MM.1S (cell line): ENCODE results near the gene GPR153.
A peak's percentile ranks its signal among the peaks of the same experiment; 100 is the strongest.

ENCODE experiments used
- DNase-seq: peaks from one replicate; pipeline ENCODE4 v3.0.0-alpha.2; 2015
- H2AFZ ChIP-seq: fragments of 300-600 bp; sonication (generic); 2 replicates; pipeline ENCODE4 v1.6.0; 2016; ENCODE audit warnings: antibody characterized with exemption, low read length
- H3F3A ChIP-seq: fragments of 300-600 bp; sonication (generic); 2 replicates; pipeline ENCODE4 v1.6.1; 2016; ENCODE audit warnings: mild to moderate bottlenecking, antibody characterized with exemption, low read length, moderate library complexity, mixed read lengths; ENCODE audit not compliant: insufficient read depth
- H3K27ac ChIP-seq: fragments of 300-600 bp; sonication (generic); 2 replicates; pipeline ENCODE4 v1.5.1; 2016; ENCODE audit warnings: mild to moderate bottlenecking, low read length
- H3K27me3 ChIP-seq: fragments of 300-600 bp; sonication (generic); replicated peaks from 2 replicates; pipeline ENCODE4 v1.6.0; 2016; ENCODE audit warnings: low read length; ENCODE audit not compliant: insufficient read depth
- H3K36me3 ChIP-seq: fragments of 300-600 bp; sonication (generic); replicated peaks from 2 replicates; pipeline ENCODE4 v1.6.1; 2016; ENCODE audit warnings: mild to moderate bottlenecking, low read length, mixed read lengths; ENCODE audit not compliant: insufficient read depth
- H3K4me1 ChIP-seq: fragments of 300-600 bp; sonication (generic); 2 replicates; pipeline ENCODE4 v1.6.1; 2016; ENCODE audit warnings: low read length, mixed read lengths
- H3K4me2 ChIP-seq: fragments of 300-600 bp; sonication (generic); 2 replicates; pipeline ENCODE4 v1.6.0; 2016; ENCODE audit warnings: low read depth, low read length
- H3K4me3 ChIP-seq: fragments of 300-600 bp; sonication (generic); 2 replicates; pipeline ENCODE4 v1.5.1; 2016; ENCODE audit warnings: low read length, mixed read lengths
- H3K79me2 ChIP-seq: fragments of 300-600 bp; sonication (generic); 2 replicates; pipeline ENCODE4 v1.6.1; 2016; ENCODE audit warnings: mixed run types, low read length, mixed read lengths
- H3K9ac ChIP-seq: fragments of 300-600 bp; sonication (generic); 2 replicates; pipeline ENCODE4 v1.6.1; 2016; ENCODE audit warnings: low read length, mixed read lengths
- H3K9me2 ChIP-seq: fragments of 300-600 bp; sonication (generic); replicated peaks from 2 replicates; pipeline ENCODE4 v1.6.1; 2016; ENCODE audit warnings: mild to moderate bottlenecking, low read length, mixed read lengths; ENCODE audit not compliant: insufficient read depth
- H3K9me3 ChIP-seq: fragments of 300-600 bp; sonication (generic); replicated peaks from 2 replicates; pipeline ENCODE4 v1.6.1; 2016; ENCODE audit warnings: mild to moderate bottlenecking, low read length, mixed read lengths; ENCODE audit not compliant: insufficient read depth
- H4K20me1 ChIP-seq: fragments of 300-600 bp; sonication (generic); 2 replicates; pipeline ENCODE4 v1.6.1; 2016; ENCODE audit warnings: mild to moderate bottlenecking, low read length, moderate library complexity, mixed read lengths; ENCODE audit not compliant: insufficient read depth
- CTCF ChIP-seq: fragments of 300-600 bp; sonication (generic); IDR thresholded peaks from 2 replicates; pipeline ENCODE4 v1.5.1; 2016; ENCODE audit warnings: antibody characterized with exemption, low read length, mixed read lengths
- EZH2 ChIP-seq: fragments of 300-600 bp; sonication (generic); optimal IDR thresholded peaks from 2 replicates; pipeline ENCODE3; 2017; ENCODE audit warnings: low read depth, mild to moderate bottlenecking, antibody characterized with exemption, low read length, mixed read lengths
- EZH2phosphoT487 ChIP-seq: fragments of 300-600 bp; sonication (generic); IDR thresholded peaks from 2 replicates; pipeline ENCODE4 v1.6.1; 2018; ENCODE audit warnings: antibody characterized with exemption, low read length

Gene GPR153

DNA sequence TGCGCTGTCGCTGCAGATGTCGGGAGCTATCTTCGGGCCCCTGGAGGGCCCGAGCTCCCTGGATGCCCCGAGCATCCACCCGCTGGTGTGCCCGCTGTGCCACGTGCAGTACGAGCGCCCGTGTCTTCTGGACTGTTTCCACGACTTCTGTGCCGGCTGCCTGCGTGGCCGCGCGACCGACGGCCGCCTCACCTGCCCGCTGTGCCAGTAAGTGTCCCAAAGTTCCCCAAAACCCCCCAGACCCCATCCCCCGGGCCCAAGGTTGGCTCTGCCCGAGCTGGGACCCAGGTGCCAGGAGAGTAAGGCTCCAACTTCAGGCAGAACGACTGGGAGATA, 54.4 kb downstream of the GPR153 start:
- no peaks in the 10 kb centered on the region for H3K36me3 ChIP-seq
- H3K27me3 ChIP-seq: peaks cover 23% of the 10 kb centered on the region
- no peaks in the 10 kb centered on the region for H3K79me2 ChIP-seq
- no peak overlapping the region for H3K27ac ChIP-seq
- no peaks in the 10 kb centered on the region for H3K4me1 ChIP-seq
- H3K9me3 ChIP-seq: no peaks in the 10 kb centered on the region
- H3K4me3 ChIP-seq: peak overlapping the region; percentile 67
- H3K9ac ChIP-seq: no peak overlapping the region; the same call in 1 of the 2 replicates
- DNase-seq: no peak
- TF ChIP-seq CTCF (no peak), EZH2 (no peak), EZH2phosphoT487 (no peak)
- peak overlapping the region; percentile 65; the same call in 1 of the 2 replicates for H3K4me2 ChIP-seq
- peak overlapping the region; percentile 78; the same call in 1 of the 2 replicates for H2AFZ ChIP-seq
- no peaks in the 10 kb centered on the region for H3F3A ChIP-seq
- H3K9me2 ChIP-seq: no peaks in the 10 kb centered on the region
- H4K20me1 ChIP-seq: no peaks in the 10 kb centered on the region

DNA sequence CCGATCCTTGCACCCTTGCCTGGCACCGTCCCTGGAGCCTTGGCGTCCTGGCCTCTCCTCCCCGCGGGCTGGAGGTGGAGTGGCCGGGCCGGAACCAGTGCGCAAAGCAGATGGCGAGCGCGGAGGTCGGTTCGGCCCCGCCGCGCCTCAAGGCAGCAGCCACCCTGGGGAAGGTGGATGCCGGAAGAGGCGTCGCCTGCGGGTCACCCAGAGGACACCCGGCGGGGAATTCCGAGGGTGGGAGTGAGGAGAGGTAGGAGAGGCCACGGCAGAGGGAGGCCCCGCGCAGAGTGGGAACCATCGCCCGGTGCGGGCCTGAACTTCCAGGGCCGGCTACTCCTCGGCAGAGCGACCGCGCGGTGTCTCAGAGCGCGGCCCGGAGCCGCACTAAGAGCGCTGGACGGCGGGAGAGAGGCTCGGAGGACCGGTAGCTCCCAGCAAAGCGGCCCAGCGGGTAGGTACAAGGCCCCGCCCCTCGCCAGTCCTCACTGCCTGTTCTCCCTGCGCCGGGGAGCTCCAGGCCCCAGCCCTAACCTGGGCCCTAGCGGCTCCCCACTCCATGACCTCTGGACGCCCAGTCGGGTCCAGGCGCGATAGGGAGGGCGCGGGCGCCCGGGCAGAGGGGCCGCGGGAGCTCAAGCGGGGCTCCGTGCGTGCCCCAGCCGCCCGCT, 54.9 kb downstream of the GPR153 start, which contains the start of gene RNF207:
RNF207 (plus strand) TSS at position 271 of the 671 bp plus-strand sequence. CDS start 417 bp downstream, outside the sequence.
- no peaks in the 10 kb centered on the region for H4K20me1 ChIP-seq
- peak within 1 kb of the TSS; percentile 52; the same call in 1 of the 2 replicates for H3K9ac ChIP-seq
- no peaks in the 10 kb centered on the region for H3K4me1 ChIP-seq
- no peak within 1 kb of the TSS; the same call in 1 of the 2 replicates for H3K27ac ChIP-seq
- H3K9me2 ChIP-seq: no peaks in the 10 kb centered on the region
- no peaks in the 10 kb centered on the region for H3K36me3 ChIP-seq
- peak within 1 kb of the TSS; percentile 78 for H2AFZ ChIP-seq
- TF ChIP-seq CTCF: no peak
- no peak for TF ChIP-seq EZH2
- no peak for TF ChIP-seq EZH2phosphoT487
- no peaks in the 10 kb centered on the region for H3K9me3 ChIP-seq
- peak; percentile 65 for DNase-seq
- peak within 1 kb of the TSS; percentile 67 for H3K4me3 ChIP-seq
- H3K79me2 ChIP-seq: no peaks in the 10 kb centered on the region
- H3K4me2 ChIP-seq: peak within 1 kb of the TSS; percentile 65
- H3K27me3 ChIP-seq: peaks cover 23% of the 10 kb centered on the region
- no peaks in the 10 kb centered on the region for H3F3A ChIP-seq

DNA sequence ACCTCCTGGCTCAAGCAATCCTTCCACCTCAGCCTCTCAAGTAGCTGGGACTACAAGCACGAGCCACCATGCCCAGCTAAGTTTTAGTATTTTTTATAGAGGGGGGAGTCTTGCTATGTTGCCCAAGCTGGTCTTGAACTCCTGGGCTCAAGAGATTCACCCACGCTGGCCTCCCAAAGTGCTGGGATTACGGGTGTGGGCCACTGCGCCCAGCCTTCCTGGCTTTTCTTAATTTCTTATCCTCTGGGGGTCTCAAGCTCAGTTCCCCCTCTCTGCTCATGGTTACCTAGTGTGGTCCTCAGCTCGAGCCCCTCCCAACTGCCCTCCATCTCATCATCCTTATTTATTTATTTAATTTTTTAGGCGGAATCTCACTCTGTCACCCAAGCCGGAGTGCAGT, 58.6 kb downstream of the GPR153 start:
- TF ChIP-seq EZH2phosphoT487 (no peak), EZH2 (no peak), CTCF (no peak)
- H3F3A ChIP-seq: no peaks in the 10 kb centered on the region

More for the DNA sequence above, 58.6 kb downstream of the GPR153 start:
- H3K27ac ChIP-seq: no peak overlapping the region
- H4K20me1 ChIP-seq: 0 out of 2 replicates have a peak, but pooled peaks cover 9% of the 10 kb centered on the region
- H3K4me1 ChIP-seq: peaks cover 18% of the 10 kb centered on the region
- no peak overlapping the region for H3K4me2 ChIP-seq
- no peaks in the 10 kb centered on the region for H3K9me2 ChIP-seq
- no peaks in the 10 kb centered on the region; the same call in 1 of the 2 replicates for H3K36me3 ChIP-seq
- H3K9me3 ChIP-seq: no peaks in the 10 kb centered on the region
- H2AFZ ChIP-seq: no peak overlapping the region
- H3K9ac ChIP-seq: no peak overlapping the region
- no peak for DNase-seq
- H3K27me3 ChIP-seq: peaks cover 17% of the 10 kb centered on the region
- no peak overlapping the region for H3K4me3 ChIP-seq
- peaks cover 22% of the 10 kb centered on the region for H3K79me2 ChIP-seq
